Keratinocyte (primary cell): Measurements from ENCODE around the gene RBMS3. TPM values are rescaled to one million over a fixed set of nuclear protein-coding genes. Genes with fewer than 3 reads are reported as not detected.
"Not testable (repeated sequence)": the region's sequence is repeated elsewhere in the genome, so short reads cannot be mapped to it uniquely, and the experiment has no call there.

Experiments
- DNase-seq: peaks from one replicate; pipeline ENCODE4 v3.0.0-alpha.2; 2011; ENCODE audit warnings: low read depth, missing footprints, low spot score
- FAIRE-seq: peaks from 2 replicates; lab custom pipeline; 2011; peaks lifted over from hg19 to GRCh38; lab: Jason Lieb, UNC
- H2AFZ ChIP-seq: 2 replicates; pipeline ENCODE4 v1.6.0; 2012; ENCODE audit warnings: low read length, control low read depth, inconsistent platforms; ENCODE audit not compliant: control insufficient read depth
- H3K27ac ChIP-seq: 2 replicates; pipeline ENCODE4 v1.5.1; 2011; ENCODE audit warnings: low read length; ENCODE audit not compliant: control insufficient read depth, insufficient read depth
- H3K27me3 ChIP-seq: 3 replicates; pipeline ENCODE4 v1.6.0; 2011; ENCODE audit warnings: low read length; ENCODE audit not compliant: control insufficient read depth, insufficient read depth; ENCODE audit errors: extremely low read depth
- H3K36me3 ChIP-seq, 2 experiments: 2 replicates in 1 of 2; 3 replicates in 1 of 2; pipeline ENCODE4 v1.5.1; 2011; ENCODE audit warnings: low read length in 2 of 2, mild to moderate bottlenecking in 1 of 2; ENCODE audit not compliant: control insufficient read depth in 2 of 2, insufficient read depth in 2 of 2; ENCODE audit errors: extremely low read depth in 1 of 2
- H3K4me1 ChIP-seq: 3 replicates; pipeline ENCODE4 v1.5.1; 2011; ENCODE audit warnings: low read length; ENCODE audit not compliant: control insufficient read depth, insufficient read depth; ENCODE audit errors: extremely low read depth
- H3K4me2 ChIP-seq: 3 replicates; pipeline ENCODE4 v1.6.0; 2011; ENCODE audit warnings: low read depth, low read length; ENCODE audit not compliant: control insufficient read depth, insufficient read depth; ENCODE audit errors: extremely low read depth
- H3K4me3 ChIP-seq, 3 experiments: fragments of 200-600 bp in 1 of 3; sonication (generic) in 1 of 3; 2 replicates in 2 of 3; 3 replicates in 1 of 3; pipeline ENCODE4 v1.5.1; 2011 to 2016; ENCODE audit warnings: low read length in 3 of 3, mild to moderate bottlenecking in 3 of 3, control low read depth in 2 of 3, inconsistent platforms in 1 of 3, low read depth in 1 of 3, mixed read lengths in 1 of 3, mixed run types in 1 of 3, moderate library complexity in 1 of 3; ENCODE audit not compliant: control insufficient read depth in 2 of 3, insufficient read depth in 2 of 3; ENCODE audit errors: extremely low read depth in 1 of 3
- H3K79me2 ChIP-seq: 2 replicates; pipeline ENCODE4 v1.6.0; 2012; ENCODE audit warnings: low read length; ENCODE audit not compliant: control insufficient read depth, insufficient read depth
- H3K9ac ChIP-seq: 3 replicates; pipeline ENCODE4 v1.6.0; 2011; ENCODE audit warnings: low read length; ENCODE audit not compliant: control insufficient read depth, insufficient read depth; ENCODE audit errors: extremely low read depth
- H3K9me1 ChIP-seq: 3 replicates; pipeline ENCODE4 v1.6.0; 2011; ENCODE audit warnings: low read length; ENCODE audit not compliant: control insufficient read depth, insufficient read depth; ENCODE audit errors: extremely low read depth
- H3K9me3 ChIP-seq: 2 replicates; pipeline ENCODE4 v1.5.1; 2012; ENCODE audit warnings: low read depth, low read length; ENCODE audit not compliant: control insufficient read depth
- H4K20me1 ChIP-seq: 3 replicates; pipeline ENCODE4 v1.6.0; 2011; ENCODE audit warnings: low read length; ENCODE audit not compliant: control insufficient read depth, insufficient read depth; ENCODE audit errors: extremely low read depth
- EZH2 ChIP-seq: IDR thresholded peaks from one replicate; pipeline ENCODE4 v1.6.1; 2012; ENCODE audit warnings: inconsistent platforms, mild to moderate bottlenecking, low read length, moderate library complexity
- dilution Hi-C: fragments of 300-500 bp; cut with MboI; formaldehyde crosslinking; loops from one replicate; pipeline ENCODE4 v1.7.0; 2020; ENCODE audit warnings: low sequenced_read_pairs; ENCODE audit not compliant: extremely low pct_ligation_motif_present
- polyA minus RNA-seq, 3 experiments: library from RNA; depleted of rRNA, polyadenylated mRNA; stranded (reverse); fragments of >200 nt; gene quantifications; 1 replicate in 1 of 3; 2 replicates in 1 of 3; 3 replicates in 1 of 3; pipeline ENCODE4 v1.2.3, GENCODE V29; 2011
- polyA plus RNA-seq, 5 experiments: library from polyadenylated mRNA; depleted of rRNA in 3 of 5; stranded (reverse) in 3 of 5; stranded (forward) in 1 of 5; unstranded in 1 of 5; fragments of >200 nt; gene quantifications; 1 replicate in 1 of 5; 2 replicates in 3 of 5; 3 replicates in 1 of 5; pipeline versions ENCODE4 v1.2.1 to v1.2.3, GENCODE V29; 2011 to 2012; ENCODE audit warnings: missing spikeins in 2 of 5, low read depth in 1 of 5, low replicate concordance in 1 of 5
- TF ChIP-seq, protein P1 (sequence below), 3 experiments: IDR thresholded peaks in 1 of 3; conservative IDR thresholded peaks in 1 of 3; optimal IDR thresholded peaks in 1 of 3; 2 replicates in 2 of 3; 3 replicates in 1 of 3; pipeline versions ENCODE3 to v1.5.1; 2011; ENCODE audit warnings: low read length in 3 of 3, mild to moderate bottlenecking in 3 of 3, moderate library complexity in 2 of 3, control low read depth in 1 of 3, inconsistent platforms in 1 of 3; ENCODE audit not compliant: insufficient read depth in 2 of 3; ENCODE audit errors: extremely low read depth in 1 of 3

Gene RBMS3
- polyA plus RNA-seq: 2.3 to 4.2 TPM (median 2.5 TPM) in 3 replicates
- 0.49 TPM for polyA plus RNA-seq (2011; ENCODE audit: low read depth)
- polyA plus RNA-seq (2011; cell fraction: cytosol; rRNA removed): 1.6 and 2.1 TPM in 2 replicates
- 4.8 and 5.7 TPM in 2 replicates for polyA plus RNA-seq (2011; cell fraction: nucleus; rRNA removed)
- polyA plus RNA-seq (2012; ENCODE audit: low replicate concordance): 0.89 and 2.8 TPM in 2 replicates
- 17.0 to 24.8 TPM (median 18.5 TPM) in 3 replicates for polyA minus RNA-seq
- polyA minus RNA-seq (2011; cell fraction: cytosol; rRNA and poly(A)+ RNA removed): 5.2 TPM
- 10.3 and 21.1 TPM in 2 replicates for polyA minus RNA-seq (2011; cell fraction: nucleus; rRNA and poly(A)+ RNA removed)

DNA sequence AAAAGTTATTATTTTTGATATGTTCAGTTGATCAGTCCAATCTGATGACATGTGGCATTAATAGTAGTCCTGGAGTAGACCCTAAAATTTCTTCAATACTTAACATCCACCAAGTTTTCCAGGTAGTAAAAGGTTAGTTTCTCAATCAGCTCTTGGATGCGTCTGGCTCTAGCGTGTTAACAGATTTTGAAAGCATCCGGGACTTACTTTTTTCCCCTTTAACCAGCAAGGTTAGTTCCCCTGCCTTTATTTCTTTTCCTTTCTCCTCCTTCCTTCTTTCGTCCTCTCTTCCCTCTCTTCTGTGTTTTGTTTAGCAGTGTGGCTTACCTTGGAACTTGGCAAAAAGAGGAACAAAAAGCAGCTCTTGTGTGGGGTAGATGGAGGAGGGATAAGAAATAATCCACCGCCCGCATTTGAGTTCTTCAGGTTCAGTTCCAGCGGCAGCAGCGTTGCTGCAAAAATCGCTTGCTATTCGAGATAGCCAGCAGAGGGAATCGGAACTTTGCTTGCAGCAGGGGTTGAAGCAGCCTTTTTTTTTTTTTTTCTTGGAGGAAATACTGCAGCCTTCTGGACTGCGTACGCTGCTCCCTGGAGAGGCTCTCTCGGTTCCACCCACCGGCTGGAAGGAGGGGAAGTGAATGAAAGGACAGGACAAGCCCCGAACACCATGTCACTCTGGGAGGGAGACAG lies at the start of gene RBMS3:
Gene RBMS3 (plus strand): TSS at position 668 of the 690 bp plus-strand sequence.
- H3K27me3 ChIP-seq: no peaks in the 10 kb centered on the region
- peaks cover 19% of the 10 kb centered on the region for H3K79me2 ChIP-seq
- dilution Hi-C loops: no loop called here
- FAIRE-seq (peak; percentile 73), DNase-seq (peak; percentile 33)
- H2AFZ ChIP-seq: peak within 1 kb of the TSS; percentile 96
- no peaks in the 10 kb centered on the region for H3K9me3 ChIP-seq
- H3K27ac ChIP-seq: peak within 1 kb of the TSS; percentile 94
- no peaks in the 10 kb centered on the region for H3K36me3 ChIP-seq
- H3K4me3 ChIP-seq: peak within 1 kb of the TSS; percentile 50 to 94 (median 91)
- peak within 1 kb of the TSS; percentile 89 for H3K9ac ChIP-seq
- no peaks in the 10 kb centered on the region for H4K20me1 ChIP-seq
- peaks cover 23% of the 10 kb centered on the region for H3K4me1 ChIP-seq
- no peaks in the 10 kb centered on the region for H3K9me1 ChIP-seq
- H3K4me2 ChIP-seq: peak within 1 kb of the TSS; percentile 97
- no peak for TF ChIP-seq EZH2
- TF ChIP-seq, protein P1, sequence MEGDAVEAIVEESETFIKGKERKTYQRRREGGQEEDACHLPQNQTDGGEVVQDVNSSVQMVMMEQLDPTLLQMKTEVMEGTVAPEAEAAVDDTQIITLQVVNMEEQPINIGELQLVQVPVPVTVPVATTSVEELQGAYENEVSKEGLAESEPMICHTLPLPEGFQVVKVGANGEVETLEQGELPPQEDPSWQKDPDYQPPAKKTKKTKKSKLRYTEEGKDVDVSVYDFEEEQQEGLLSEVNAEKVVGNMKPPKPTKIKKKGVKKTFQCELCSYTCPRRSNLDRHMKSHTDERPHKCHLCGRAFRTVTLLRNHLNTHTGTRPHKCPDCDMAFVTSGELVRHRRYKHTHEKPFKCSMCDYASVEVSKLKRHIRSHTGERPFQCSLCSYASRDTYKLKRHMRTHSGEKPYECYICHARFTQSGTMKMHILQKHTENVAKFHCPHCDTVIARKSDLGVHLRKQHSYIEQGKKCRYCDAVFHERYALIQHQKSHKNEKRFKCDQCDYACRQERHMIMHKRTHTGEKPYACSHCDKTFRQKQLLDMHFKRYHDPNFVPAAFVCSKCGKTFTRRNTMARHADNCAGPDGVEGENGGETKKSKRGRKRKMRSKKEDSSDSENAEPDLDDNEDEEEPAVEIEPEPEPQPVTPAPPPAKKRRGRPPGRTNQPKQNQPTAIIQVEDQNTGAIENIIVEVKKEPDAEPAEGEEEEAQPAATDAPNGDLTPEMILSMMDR (optimal IDR thresholded peaks at IDR 0.05 in 1 of 3, IDR thresholded peaks at IDR 0.05 in 1 of 3, conservative IDR thresholded peaks at IDR 0.05 in 1 of 3; ENCODE audit: extremely low read depth in 1 of 3, insufficient read depth in 2 of 3, low read length in 3 of 3): peak; percentile 40 to 69 (median 54)

DNA sequence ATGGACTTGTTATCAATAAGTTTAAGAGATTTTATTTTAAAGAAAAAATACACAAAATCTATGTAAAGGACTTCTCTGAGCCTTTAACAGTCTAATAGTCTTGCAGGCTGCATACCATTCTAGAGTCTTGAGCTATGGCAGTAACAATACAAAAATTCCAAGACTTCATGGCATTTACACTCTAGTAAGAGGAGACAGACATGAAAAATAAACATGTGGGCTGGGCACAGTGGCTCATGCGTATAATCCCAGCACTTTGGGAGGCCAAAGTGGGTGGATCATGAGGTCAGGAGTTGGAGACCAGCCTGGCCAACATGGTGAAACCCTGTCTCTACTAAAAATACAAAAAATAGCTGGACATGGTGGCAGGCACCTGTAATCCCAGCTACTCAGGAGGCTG lies 47.7 kb upstream of the RBMS3 start:
- DNase-seq, H2AFZ ChIP-seq, H3K4me2 ChIP-seq, H3K79me2 ChIP-seq, H3K9me3 ChIP-seq, dilution Hi-C loops, H3K9ac ChIP-seq, H3K4me3 ChIP-seq, H3K27ac ChIP-seq, FAIRE-seq, H3K36me3 ChIP-seq, H4K20me1 ChIP-seq, H3K4me1 ChIP-seq, H3K9me1 ChIP-seq, H3K27me3 ChIP-seq: not testable (repeated sequence)
